HepG2 (cell line): ENCODE data around the gene ARL5B. TPM values are rescaled to one million over a fixed set of nuclear protein-coding genes. Genes with fewer than 3 reads are reported as not detected.

Experiments
- HNRNPL ChIP-seq: fragments of 200-400 bp; formaldehyde crosslinking; IDR thresholded peaks from 2 replicates; pipeline ENCODE4 v1.6.1; 2017; ENCODE audit warnings: mild to moderate bottlenecking, low read depth, low read length
- NR2F2 ChIP-seq: IDR thresholded peaks from 2 replicates; pipeline ENCODE4 v1.6.1; 2012; ENCODE audit warnings: low read depth, inconsistent platforms, borderline replicate concordance
- SATB2 ChIP-seq: sonication (generic); formaldehyde crosslinking; IDR thresholded peaks from 2 replicates; pipeline ENCODE4 v1.5.0; 2020; ENCODE audit warnings: missing genetic modification reagents
- SMAD3 ChIP-seq: sonication (generic); formaldehyde crosslinking; IDR thresholded peaks from 2 replicates; pipeline ENCODE4 v1.4.0; 2020; ENCODE audit warnings: missing genetic modification reagents
- ZNF282 ChIP-seq: fragments of 450-650 bp; IDR thresholded peaks from 2 replicates; pipeline ENCODE4 v1.6.1; 2018; ENCODE audit not compliant: partially characterized antibody
- ZNF337 ChIP-seq: sonication (generic); formaldehyde crosslinking; IDR thresholded peaks from 2 replicates; pipeline ENCODE4 v1.5.1; 2020; ENCODE audit warnings: missing genetic modification reagents, low read depth, mild to moderate bottlenecking, borderline replicate concordance
- ZNF747 ChIP-seq: sonication (generic); formaldehyde crosslinking; IDR thresholded peaks from 2 replicates; pipeline ENCODE4 v1.8.1; 2023; ENCODE audit warnings: missing genetic modification reagents, mild to moderate bottlenecking, borderline replicate concordance
- ZNF768 ChIP-seq: sonication (generic); formaldehyde crosslinking; IDR thresholded peaks from 2 replicates; pipeline ENCODE4 v1.4.0; 2020; ENCODE audit warnings: missing genetic modification reagents
- polyA plus RNA-seq, 8 experiments: library from polyadenylated mRNA; depleted of rRNA in 3 of 8; stranded (reverse) in 7 of 8; unstranded in 1 of 8; fragments of >200 nt; fragmentation: Illumina TruSeq in 4 of 8; extraction: Trizol in 4 of 8; gene quantifications; 2 replicates each; pipeline versions ENCODE4 v1.2.1 to v1.2.3, GENCODE V29; 2011 to 2016; ENCODE audit warnings: low read depth in 4 of 8, missing spikeins in 1 of 8, mixed read lengths in 1 of 8; ENCODE audit not compliant: insufficient read depth in 1 of 8
- total RNA-seq, 5 experiments: library from RNA; depleted of rRNA; stranded (reverse); fragments of >200 nt; fragmentation: Illumina TruSeq; extraction: Trizol; gene quantifications; 2 replicates each; pipeline ENCODE4 v1.2.3, GENCODE V29; 2016; ENCODE audit warnings: low read depth in 1 of 5
- TF ChIP-seq, protein P1 (sequence below): sonication (generic); formaldehyde crosslinking; IDR thresholded peaks from 2 replicates; pipeline ENCODE4 v1.4.0; 2020; ENCODE audit warnings: missing genetic modification reagents
- TF ChIP-seq, protein P2 (sequence below): sonication (generic); formaldehyde crosslinking; IDR thresholded peaks from 2 replicates; pipeline ENCODE4 v1.5.0; 2020; ENCODE audit warnings: missing genetic modification reagents
- TF ChIP-seq, protein P3 (sequence below): IDR thresholded peaks from 2 replicates; pipeline ENCODE4 v1.6.1; 2016; ENCODE audit warnings: missing genetic modification reagents, missing compliant biosample characterization
- TF ChIP-seq, protein P4 (sequence below): IDR thresholded peaks from 2 replicates; pipeline ENCODE4 v1.6.1; 2012; ENCODE audit warnings: inconsistent platforms
- TF ChIP-seq, protein P5 (sequence below): sonication (generic); formaldehyde crosslinking; IDR thresholded peaks from 2 replicates; pipeline ENCODE4 v1.5.0; 2020; ENCODE audit warnings: mild to moderate bottlenecking, missing genetic modification reagents, borderline replicate concordance
- TF ChIP-seq, protein P6 (sequence below): sonication (generic); formaldehyde crosslinking; IDR thresholded peaks from 2 replicates; pipeline ENCODE4 v1.4.0; 2020; ENCODE audit warnings: missing genetic modification reagents
- TF ChIP-seq, protein P7 (sequence below): sonication (generic); formaldehyde crosslinking; IDR thresholded peaks from 2 replicates; pipeline ENCODE4 v1.5.0; 2020; ENCODE audit warnings: missing genetic modification reagents

ARL5B gene
- total and polyA plus RNA-seq, 2 of the 13 experiments (the other 11 are each of a cell fraction or from before 2014, with no cell fraction given) = 26.6 to 32.7 TPM

DNA sequence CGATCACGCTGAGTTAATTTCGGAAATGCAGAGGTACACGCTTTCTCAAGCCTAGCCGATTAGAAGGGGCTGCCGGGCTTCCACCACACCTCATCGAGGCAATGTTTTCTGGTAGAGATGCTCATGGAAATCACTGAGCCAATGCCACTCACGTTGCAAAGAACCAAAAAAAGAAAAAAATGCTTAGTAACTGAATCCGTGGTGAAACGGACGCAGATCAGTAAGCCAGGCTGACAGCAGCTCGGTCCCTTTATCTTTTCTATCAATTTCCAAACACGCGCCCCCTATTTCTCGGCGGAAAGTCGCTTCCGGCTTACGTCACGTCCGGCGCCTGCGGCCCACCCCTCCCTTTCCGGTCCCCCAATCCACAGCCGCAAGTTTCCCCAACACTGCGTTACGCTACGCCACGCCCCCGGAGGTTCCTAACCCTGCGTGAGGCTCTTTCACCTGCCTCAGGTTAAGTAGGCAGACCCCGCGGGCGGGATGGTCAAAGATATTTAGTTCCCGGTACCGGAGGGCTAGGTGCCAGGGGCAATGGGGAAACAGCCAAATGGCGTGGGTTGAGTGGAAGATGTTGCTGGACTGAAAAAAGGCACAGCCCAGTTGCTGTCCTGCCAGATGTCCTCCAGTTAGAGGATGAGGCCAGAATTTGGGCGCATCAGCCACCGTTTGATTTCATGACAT is 7.8 kb upstream of the ARL5B start, which contains the start of gene NSUN6 (continued):
- TF ChIP-seq, protein P1, sequence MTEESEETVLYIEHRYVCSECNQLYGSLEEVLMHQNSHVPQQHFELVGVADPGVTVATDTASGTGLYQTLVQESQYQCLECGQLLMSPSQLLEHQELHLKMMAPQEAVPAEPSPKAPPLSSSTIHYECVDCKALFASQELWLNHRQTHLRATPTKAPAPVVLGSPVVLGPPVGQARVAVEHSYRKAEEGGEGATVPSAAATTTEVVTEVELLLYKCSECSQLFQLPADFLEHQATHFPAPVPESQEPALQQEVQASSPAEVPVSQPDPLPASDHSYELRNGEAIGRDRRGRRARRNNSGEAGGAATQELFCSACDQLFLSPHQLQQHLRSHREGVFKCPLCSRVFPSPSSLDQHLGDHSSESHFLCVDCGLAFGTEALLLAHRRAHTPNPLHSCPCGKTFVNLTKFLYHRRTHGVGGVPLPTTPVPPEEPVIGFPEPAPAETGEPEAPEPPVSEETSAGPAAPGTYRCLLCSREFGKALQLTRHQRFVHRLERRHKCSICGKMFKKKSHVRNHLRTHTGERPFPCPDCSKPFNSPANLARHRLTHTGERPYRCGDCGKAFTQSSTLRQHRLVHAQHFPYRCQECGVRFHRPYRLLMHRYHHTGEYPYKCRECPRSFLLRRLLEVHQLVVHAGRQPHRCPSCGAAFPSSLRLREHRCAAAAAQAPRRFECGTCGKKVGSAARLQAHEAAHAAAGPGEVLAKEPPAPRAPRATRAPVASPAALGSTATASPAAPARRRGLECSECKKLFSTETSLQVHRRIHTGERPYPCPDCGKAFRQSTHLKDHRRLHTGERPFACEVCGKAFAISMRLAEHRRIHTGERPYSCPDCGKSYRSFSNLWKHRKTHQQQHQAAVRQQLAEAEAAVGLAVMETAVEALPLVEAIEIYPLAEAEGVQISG (CRISPR knock-in tag) = peak; percentile 84
- TF ChIP-seq NR2F2 (peak; percentile 20; the same call in 1 of the 2 replicates), SATB2 (CRISPR knock-in tag) (no peak), ZNF337 (CRISPR knock-in tag) (0 out of 2 replicates have a peak, but pooled peaks have one; percentile 48), HNRNPL (no peak), ZNF282 (no peak), SMAD3 (CRISPR knock-in tag) (peak; percentile 35; the same call in 1 of the 2 replicates), ZNF747 (CRISPR knock-in tag) (peak; percentile 86; the same call in 1 of the 2 replicates), ZNF768 (no peak)
- TF ChIP-seq, protein P2, sequence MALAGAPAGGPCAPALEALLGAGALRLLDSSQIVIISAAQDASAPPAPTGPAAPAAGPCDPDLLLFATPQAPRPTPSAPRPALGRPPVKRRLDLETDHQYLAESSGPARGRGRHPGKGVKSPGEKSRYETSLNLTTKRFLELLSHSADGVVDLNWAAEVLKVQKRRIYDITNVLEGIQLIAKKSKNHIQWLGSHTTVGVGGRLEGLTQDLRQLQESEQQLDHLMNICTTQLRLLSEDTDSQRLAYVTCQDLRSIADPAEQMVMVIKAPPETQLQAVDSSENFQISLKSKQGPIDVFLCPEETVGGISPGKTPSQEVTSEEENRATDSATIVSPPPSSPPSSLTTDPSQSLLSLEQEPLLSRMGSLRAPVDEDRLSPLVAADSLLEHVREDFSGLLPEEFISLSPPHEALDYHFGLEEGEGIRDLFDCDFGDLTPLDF (CRISPR knock-in tag) = no peak
- TF ChIP-seq, protein P3, sequence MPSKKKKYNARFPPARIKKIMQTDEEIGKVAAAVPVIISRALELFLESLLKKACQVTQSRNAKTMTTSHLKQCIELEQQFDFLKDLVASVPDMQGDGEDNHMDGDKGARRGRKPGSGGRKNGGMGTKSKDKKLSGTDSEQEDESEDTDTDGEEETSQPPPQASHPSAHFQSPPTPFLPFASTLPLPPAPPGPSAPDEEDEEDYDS (CRISPR knock-in tag) = peak; percentile 71
- TF ChIP-seq, protein P4, sequence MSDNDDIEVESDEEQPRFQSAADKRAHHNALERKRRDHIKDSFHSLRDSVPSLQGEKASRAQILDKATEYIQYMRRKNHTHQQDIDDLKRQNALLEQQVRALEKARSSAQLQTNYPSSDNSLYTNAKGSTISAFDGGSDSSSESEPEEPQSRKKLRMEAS = peak; percentile 90
- TF ChIP-seq, protein P5, sequence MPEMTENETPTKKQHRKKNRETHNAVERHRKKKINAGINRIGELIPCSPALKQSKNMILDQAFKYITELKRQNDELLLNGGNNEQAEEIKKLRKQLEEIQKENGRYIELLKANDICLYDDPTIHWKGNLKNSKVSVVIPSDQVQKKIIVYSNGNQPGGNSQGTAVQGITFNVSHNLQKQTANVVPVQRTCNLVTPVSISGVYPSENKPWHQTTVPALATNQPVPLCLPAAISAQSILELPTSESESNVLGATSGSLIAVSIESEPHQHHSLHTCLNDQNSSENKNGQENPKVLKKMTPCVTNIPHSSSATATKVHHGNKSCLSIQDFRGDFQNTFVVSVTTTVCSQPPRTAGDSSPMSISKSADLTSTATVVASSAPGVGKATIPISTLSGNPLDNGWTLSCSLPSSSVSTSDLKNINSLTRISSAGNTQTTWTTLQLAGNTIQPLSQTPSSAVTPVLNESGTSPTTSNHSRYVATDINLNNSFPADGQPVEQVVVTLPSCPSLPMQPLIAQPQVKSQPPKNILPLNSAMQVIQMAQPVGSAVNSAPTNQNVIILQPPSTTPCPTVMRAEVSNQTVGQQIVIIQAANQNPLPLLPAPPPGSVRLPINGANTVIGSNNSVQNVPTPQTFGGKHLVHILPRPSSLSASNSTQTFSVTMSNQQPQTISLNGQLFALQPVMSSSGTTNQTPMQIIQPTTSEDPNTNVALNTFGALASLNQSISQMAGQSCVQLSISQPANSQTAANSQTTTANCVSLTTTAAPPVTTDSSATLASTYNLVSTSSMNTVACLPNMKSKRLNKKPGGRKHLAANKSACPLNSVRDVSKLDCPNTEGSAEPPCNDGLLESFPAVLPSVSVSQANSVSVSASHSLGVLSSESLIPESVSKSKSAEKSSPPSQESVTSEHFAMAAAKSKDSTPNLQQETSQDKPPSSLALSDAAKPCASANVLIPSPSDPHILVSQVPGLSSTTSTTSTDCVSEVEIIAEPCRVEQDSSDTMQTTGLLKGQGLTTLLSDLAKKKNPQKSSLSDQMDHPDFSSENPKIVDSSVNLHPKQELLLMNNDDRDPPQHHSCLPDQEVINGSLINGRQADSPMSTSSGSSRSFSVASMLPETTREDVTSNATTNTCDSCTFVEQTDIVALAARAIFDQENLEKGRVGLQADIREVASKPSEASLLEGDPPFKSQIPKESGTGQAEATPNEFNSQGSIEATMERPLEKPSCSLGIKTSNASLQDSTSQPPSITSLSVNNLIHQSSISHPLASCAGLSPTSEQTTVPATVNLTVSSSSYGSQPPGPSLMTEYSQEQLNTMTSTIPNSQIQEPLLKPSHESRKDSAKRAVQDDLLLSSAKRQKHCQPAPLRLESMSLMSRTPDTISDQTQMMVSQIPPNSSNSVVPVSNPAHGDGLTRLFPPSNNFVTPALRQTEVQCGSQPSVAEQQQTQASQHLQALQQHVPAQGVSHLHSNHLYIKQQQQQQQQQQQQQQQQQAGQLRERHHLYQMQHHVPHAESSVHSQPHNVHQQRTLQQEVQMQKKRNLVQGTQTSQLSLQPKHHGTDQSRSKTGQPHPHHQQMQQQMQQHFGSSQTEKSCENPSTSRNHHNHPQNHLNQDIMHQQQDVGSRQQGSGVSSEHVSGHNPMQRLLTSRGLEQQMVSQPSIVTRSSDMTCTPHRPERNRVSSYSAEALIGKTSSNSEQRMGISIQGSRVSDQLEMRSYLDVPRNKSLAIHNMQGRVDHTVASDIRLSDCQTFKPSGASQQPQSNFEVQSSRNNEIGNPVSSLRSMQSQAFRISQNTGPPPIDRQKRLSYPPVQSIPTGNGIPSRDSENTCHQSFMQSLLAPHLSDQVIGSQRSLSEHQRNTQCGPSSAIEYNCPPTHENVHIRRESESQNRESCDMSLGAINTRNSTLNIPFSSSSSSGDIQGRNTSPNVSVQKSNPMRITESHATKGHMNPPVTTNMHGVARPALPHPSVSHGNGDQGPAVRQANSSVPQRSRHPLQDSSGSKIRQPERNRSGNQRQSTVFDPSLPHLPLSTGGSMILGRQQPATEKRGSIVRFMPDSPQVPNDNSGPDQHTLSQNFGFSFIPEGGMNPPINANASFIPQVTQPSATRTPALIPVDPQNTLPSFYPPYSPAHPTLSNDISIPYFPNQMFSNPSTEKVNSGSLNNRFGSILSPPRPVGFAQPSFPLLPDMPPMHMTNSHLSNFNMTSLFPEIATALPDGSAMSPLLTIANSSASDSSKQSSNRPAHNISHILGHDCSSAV (CRISPR knock-in tag) = no peak
- TF ChIP-seq, protein P6, sequence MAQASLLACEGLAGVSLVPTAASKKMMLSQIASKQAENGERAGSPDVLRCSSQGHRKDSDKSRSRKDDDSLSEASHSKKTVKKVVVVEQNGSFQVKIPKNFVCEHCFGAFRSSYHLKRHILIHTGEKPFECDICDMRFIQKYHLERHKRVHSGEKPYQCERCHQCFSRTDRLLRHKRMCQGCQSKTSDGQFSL (CRISPR knock-in tag) = no peak
- TF ChIP-seq, protein P7, sequence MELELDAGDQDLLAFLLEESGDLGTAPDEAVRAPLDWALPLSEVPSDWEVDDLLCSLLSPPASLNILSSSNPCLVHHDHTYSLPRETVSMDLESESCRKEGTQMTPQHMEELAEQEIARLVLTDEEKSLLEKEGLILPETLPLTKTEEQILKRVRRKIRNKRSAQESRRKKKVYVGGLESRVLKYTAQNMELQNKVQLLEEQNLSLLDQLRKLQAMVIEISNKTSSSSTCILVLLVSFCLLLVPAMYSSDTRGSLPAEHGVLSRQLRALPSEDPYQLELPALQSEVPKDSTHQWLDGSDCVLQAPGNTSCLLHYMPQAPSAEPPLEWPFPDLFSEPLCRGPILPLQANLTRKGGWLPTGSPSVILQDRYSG (CRISPR knock-in tag) = no peak
